GM21786 (cell line): Measurements from ENCODE around the gene OLFM3.

ENCODE experiments used
- ATAC-seq: cut with Tn5 transposase; IDR thresholded peaks from one replicate; pipeline ENCODE4 v1.9.1; 2021; ENCODE audit not compliant: unreplicated experiment

OLFM3 gene

GRCh38 chr1:101953623-101954022 lies 43.1 kb downstream of the OLFM3 start:
- ATAC-seq = no peak

GRCh38 chr1:101945884-101946283 lies 50.8 kb downstream of the OLFM3 start:
- no peak for ATAC-seq

GRCh38 chr1:101943237-101943636 lies 53.5 kb downstream of the OLFM3 start:
- no peak for ATAC-seq

GRCh38 chr1:101942516-101943193 lies 54.1 kb downstream of the OLFM3 start:
- no peak for ATAC-seq

- ATAC-seq = no peak
Measured at GRCh38 chr1:101938681-101939080, 58.0 kb downstream of the OLFM3 start.

GRCh38 chr1:101929343-101929742 lies 67.4 kb downstream of the OLFM3 start:
- no peak for ATAC-seq

GRCh38 chr1:101928829-101929228 lies 67.9 kb downstream of the OLFM3 start:
- ATAC-seq = no peak

- no peak for ATAC-seq
Measured at GRCh38 chr1:101924700-101925099, 72.0 kb downstream of the OLFM3 start.

- ATAC-seq = no peak
Measured at GRCh38 chr1:101920577-101920976, 76.1 kb downstream of the OLFM3 start.

- ATAC-seq = no peak
Measured at GRCh38 chr1:101918277-101918676, 78.4 kb downstream of the OLFM3 start.

GRCh38 chr1:101915597-101915996 lies 81.1 kb downstream of the OLFM3 start:
- ATAC-seq = no peak

- ATAC-seq = no peak
Measured at GRCh38 chr1:101914473-101915242, 82.1 kb downstream of the OLFM3 start.

GRCh38 chr1:101911894-101912293 lies 84.8 kb downstream of the OLFM3 start:
- no peak for ATAC-seq

GRCh38 chr1:101908980-101909379 lies 87.7 kb downstream of the OLFM3 start:
- ATAC-seq = no peak

- no peak for ATAC-seq
Measured at GRCh38 chr1:101907264-101907663, 89.5 kb downstream of the OLFM3 start.

- no peak for ATAC-seq
Measured at GRCh38 chr1:101905283-101905835, 91.4 kb downstream of the OLFM3 start.

GRCh38 chr1:101902199-101902598 lies 94.5 kb downstream of the OLFM3 start:
- no peak for ATAC-seq

- no peak for ATAC-seq
Measured at GRCh38 chr1:101898137-101898536, 98.6 kb downstream of the OLFM3 start.

GRCh38 chr1:101884621-101885020 lies 112.1 kb downstream of the OLFM3 start:
- no peak for ATAC-seq

- no peak for ATAC-seq
Measured at GRCh38 chr1:101875891-101876290, 120.8 kb downstream of the OLFM3 start.

- no peak for ATAC-seq
Measured at GRCh38 chr1:101873672-101874071, 123.1 kb downstream of the OLFM3 start.

GRCh38 chr1:101859941-101860340 lies 136.8 kb downstream of the OLFM3 start:
- ATAC-seq = no peak
